Adrenal gland (tissue), 12 donors: ENCODE measurements around the gene TBC1D26. TPM values are rescaled to one million over a fixed set of nuclear protein-coding genes. Genes with fewer than 3 reads are reported as not detected.

ENCODE experiments used
- DNase-seq, 7 donors: peaks; one replicate each; pipeline ENCODE4 v3.0.0-alpha.2; 2019 to 2020
- H3K27ac ChIP-seq, 5 donors: fragments of 200-600 bp; sonication (generic) in 4 of 5; 1 replicate in 3 of 5; 2 replicates in 2 of 5; pipeline versions ENCODE4 v1.5.1 to v1.8.0; 2016 to 2020; ENCODE audit warnings: mild to moderate bottlenecking in 1 of 5
- H3K27me3 ChIP-seq: fragments of 200-600 bp; 2 replicates; pipeline ENCODE4 v1.8.0; 2021
- H3K36me3 ChIP-seq, 2 donors: fragments of 200-600 bp; replicated peaks in 1 of 2; 1 replicate in 1 of 2; 2 replicates in 1 of 2; pipeline versions ENCODE4 v1.5.1 to v1.8.0; 2018 to 2022
- H3K4me1 ChIP-seq, 2 donors: fragments of 200-600 bp; replicated peaks in 1 of 2; 1 replicate in 1 of 2; 2 replicates in 1 of 2; pipeline versions ENCODE4 v1.5.1 to v1.8.0; 2018 to 2021
- H3K4me3 ChIP-seq, 4 donors: fragments of 200-600 bp; sonication (generic) in 3 of 4; one replicate each; pipeline ENCODE4 v1.5.1; 2016 to 2018
- H3K9me3 ChIP-seq, 3 donors: fragments of 200-600 bp; sonication (generic) in 1 of 3; replicated peaks in 1 of 3; 1 replicate in 2 of 3; 2 replicates in 1 of 3; pipeline versions ENCODE4 v1.5.1 to v1.8.0; 2016 to 2021
- CTCF ChIP-seq, 6 experiments: fragments of 450-650 bp in 4 of 6; fragments of 200-600 bp in 2 of 6; sonication (generic) in 1 of 6; IDR thresholded peaks; 1 replicate in 5 of 6; 2 replicates in 1 of 6; pipeline versions ENCODE4 v1.5.1 to v1.8.0; 2016 to 2021; ENCODE audit warnings: antibody characterized with exemption in 6 of 6, mild to moderate bottlenecking in 2 of 6, moderate library complexity in 1 of 6
- POLR2A ChIP-seq, 2 donors: fragments of 450-650 bp; IDR thresholded peaks; one replicate each; pipeline ENCODE4 v1.6.1; 2017; ENCODE audit warnings: antibody characterized with exemption in 2 of 2, mild to moderate bottlenecking in 2 of 2, moderate library complexity in 1 of 2
- WGBS, 4 donors: extraction: QIAGEN DNeasy Blood & Tissue Kit in 2 of 4; methylation state at CpG; one replicate each; pipeline versions ENCODE4 v1.1.5 to v1.1.7; 2013 to 2017; 5-methylcytosine and 5-hydroxymethylcytosine counted together
- intact Hi-C, 2 donors: fragments of 100-400 bp; cut with DNase I; formaldehyde crosslinking; loops; one replicate each; pipeline versions ENCODE4 v1.14.1 to v1.15.0; 2022 to 2023
- polyA plus RNA-seq, 3 donors: library from polyadenylated mRNA; stranded (reverse); fragments of 200-250 nt in 2 of 3; fragments of 350-450 nt in 1 of 3; fragmentation: Illumina TruSeq in 1 of 3; extraction: RNeasy Lipid Tissue Mini Kit (QIAGEN cat#74804) in 1 of 3; gene quantifications; one replicate each; pipeline ENCODE4 v1.2.3, GENCODE V29; 2013 to 2014
- total RNA-seq, 9 donors: library from RNA; depleted of rRNA in 4 of 9; stranded (reverse); fragments of >200 nt in 4 of 9; fragments of 120-200 nt in 1 of 9; fragmentation: NEBNext Ultra II Directional in 1 of 9; extraction: Animal tissue kit (Norgen Biotek cat#: 25700) in 1 of 9; gene quantifications; one replicate each; pipeline versions ENCODE4 v1.1.0 to v1.2.4, GENCODE V29; 2013 to 2023
- donor health status: healthy with polysubstance abuse.
- donor health status: Bipolar disorder and iron deficiency.
- donor health status: DM: yes; HTN: yes; CAD: no.
- donor health status: DM: no; HTN: no; CAD: no.
- donor health status: DM: no; HTN: no; CAD: no.
- donor health status: DM: yes; HTN: yes; CAD: no.

The TBC1D26 gene
- total and polyA plus RNA-seq, 12 donors = 0.44 to 0.54 (median 0.48) TPM; not detected in 9

- H3K9me3 ChIP-seq = no peaks in the 10 kb centered on the region
- intact Hi-C loops = no loop called here
- no peak for DNase-seq
- 86 to 94% (median 92%) methylated on average over 1 to 7 of the region's 7 CpGs for WGBS, 4 donors
- H3K27ac ChIP-seq = no peak overlapping the region
- H3K4me3 ChIP-seq = no peak overlapping the region
- no peaks in the 10 kb centered on the region for H3K27me3 ChIP-seq
- H3K4me1 ChIP-seq = no peaks in the 10 kb centered on the region
- TF ChIP-seq POLR2A (IDR thresholded peaks at IDR 0.05) (no peak), CTCF (IDR thresholded peaks at IDR 0.05) (no peak)
- H3K36me3 ChIP-seq = no peaks in the 10 kb centered on the region
Observed at GRCh38 chr17:15740570-15741120, 8.6 kb downstream of the TBC1D26 start.

- 92 to 95% (median 94%) methylated on average over 9 of the region's 9 CpGs; no CpG with 5 or more reads in 1 of the 4 donors for WGBS, 4 donors
- no peaks in the 10 kb centered on the region for H3K9me3 ChIP-seq
Observed at GRCh38 chr17:15741624-15742023, 9.5 kb downstream of the TBC1D26 start.

GRCh38 chr17:15742051-15742795 lies 10.1 kb downstream of the TBC1D26 start:
- Histone ChIP-seq H3K9me3 (no peaks in the 10 kb centered on the region), H3K4me3 (no peak overlapping the region), H3K36me3 (no peaks in the 10 kb centered on the region), H3K27ac (no peak overlapping the region), H3K4me1 (no peaks in the 10 kb centered on the region), H3K27me3 (no peaks in the 10 kb centered on the region)
- intact Hi-C loops = no loop called here
- 83 to 93% (median 88%) methylated on average over 6 to 15 of the region's 15 CpGs for WGBS, 4 donors
- no peak for DNase-seq
- TF ChIP-seq CTCF (IDR thresholded peaks at IDR 0.05) (no peak), POLR2A (IDR thresholded peaks at IDR 0.05) (no peak)

More at GRCh38 chr17:15741624-15742023, 9.5 kb downstream of the TBC1D26 start:
- Histone ChIP-seq H3K4me1 (no peaks in the 10 kb centered on the region), H3K4me3 (no peak overlapping the region), H3K27me3 (no peaks in the 10 kb centered on the region), H3K27ac (no peak overlapping the region), H3K36me3 (no peaks in the 10 kb centered on the region)
- TF ChIP-seq CTCF (IDR thresholded peaks at IDR 0.05) = no peak
- DNase-seq = no peak
- intact Hi-C loops = no loop called here

GRCh38 chr17:15742921-15743320 lies 10.8 kb downstream of the TBC1D26 start:
- 88 to 100% (median 94%) methylated on average over 5 to 7 of the region's 7 CpGs for WGBS, 4 donors
- Histone ChIP-seq H3K36me3 (no peaks in the 10 kb centered on the region), H3K27me3 (no peaks in the 10 kb centered on the region), H3K4me3 (no peak overlapping the region), H3K9me3 (no peaks in the 10 kb centered on the region), H3K4me1 (no peaks in the 10 kb centered on the region), H3K27ac (no peak overlapping the region)
- intact Hi-C loops = no loop called here
- DNase-seq = no peak
- TF ChIP-seq POLR2A (IDR thresholded peaks at IDR 0.05) (no peak), CTCF (IDR thresholded peaks at IDR 0.05) (no peak)
